HG03196 (cell line): Measurements from ENCODE around the gene SPATA6L.

Experiments
- ATAC-seq: cut with Tn5 transposase; IDR thresholded peaks from one replicate; pipeline ENCODE4 v1.9.1; 2021; ENCODE audit not compliant: unreplicated experiment

Gene SPATA6L, protein sequence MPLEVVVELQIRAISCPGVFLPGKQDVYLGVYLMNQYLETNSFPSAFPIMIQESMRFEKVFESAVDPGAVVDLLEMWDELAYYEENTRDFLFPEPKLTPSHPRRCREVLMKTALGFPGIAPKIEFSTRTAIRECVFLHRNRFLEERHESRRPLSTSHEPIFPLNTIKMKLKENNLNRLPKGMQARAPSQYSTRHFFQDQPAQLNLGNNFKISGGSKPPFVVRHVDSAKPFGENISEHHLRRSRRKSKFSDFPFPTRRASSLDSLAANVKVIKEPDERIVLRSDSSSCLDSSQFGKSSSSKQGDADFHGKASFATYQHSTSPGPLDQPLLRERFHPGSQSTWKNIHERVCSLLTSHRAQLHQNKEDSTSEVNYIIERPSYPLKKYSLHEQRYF

DNA sequence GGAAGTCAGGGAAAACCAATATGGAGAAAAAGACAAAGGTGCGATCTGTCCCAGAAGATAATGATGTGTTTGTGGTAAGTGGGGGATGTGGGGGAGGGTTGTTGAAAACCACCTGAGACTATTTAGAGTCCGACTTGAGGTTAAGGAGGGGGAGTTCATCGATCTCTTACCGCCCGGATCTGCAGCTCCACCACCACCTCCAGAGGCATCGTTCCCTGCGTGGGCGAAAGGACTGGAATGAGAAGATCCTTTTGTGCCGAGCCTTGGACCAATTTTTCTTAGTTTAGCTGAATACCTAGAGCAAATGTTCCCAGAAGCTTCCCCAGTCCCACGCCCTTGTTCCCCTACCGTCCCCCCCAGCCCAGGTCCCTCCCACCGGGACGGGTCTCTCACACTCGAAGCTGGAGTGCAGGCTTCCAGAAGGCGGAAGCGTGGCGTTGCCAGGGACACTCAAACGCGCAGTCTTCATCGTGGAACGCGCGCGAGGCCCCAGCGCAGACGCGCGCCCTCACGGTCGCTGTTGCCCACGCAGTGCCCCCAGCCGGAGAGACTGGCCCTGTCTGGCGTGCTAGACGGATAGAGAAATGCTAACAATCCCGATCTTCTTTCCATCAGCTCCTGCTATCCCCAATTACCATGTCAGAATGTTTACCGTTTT lies at the start of gene SPATA6L:
SPATA6L (minus strand) TSS at position 439 of the 658 bp plus-strand sequence; CDS start at position 209, 230 bp downstream.
- no peak for ATAC-seq

DNA sequence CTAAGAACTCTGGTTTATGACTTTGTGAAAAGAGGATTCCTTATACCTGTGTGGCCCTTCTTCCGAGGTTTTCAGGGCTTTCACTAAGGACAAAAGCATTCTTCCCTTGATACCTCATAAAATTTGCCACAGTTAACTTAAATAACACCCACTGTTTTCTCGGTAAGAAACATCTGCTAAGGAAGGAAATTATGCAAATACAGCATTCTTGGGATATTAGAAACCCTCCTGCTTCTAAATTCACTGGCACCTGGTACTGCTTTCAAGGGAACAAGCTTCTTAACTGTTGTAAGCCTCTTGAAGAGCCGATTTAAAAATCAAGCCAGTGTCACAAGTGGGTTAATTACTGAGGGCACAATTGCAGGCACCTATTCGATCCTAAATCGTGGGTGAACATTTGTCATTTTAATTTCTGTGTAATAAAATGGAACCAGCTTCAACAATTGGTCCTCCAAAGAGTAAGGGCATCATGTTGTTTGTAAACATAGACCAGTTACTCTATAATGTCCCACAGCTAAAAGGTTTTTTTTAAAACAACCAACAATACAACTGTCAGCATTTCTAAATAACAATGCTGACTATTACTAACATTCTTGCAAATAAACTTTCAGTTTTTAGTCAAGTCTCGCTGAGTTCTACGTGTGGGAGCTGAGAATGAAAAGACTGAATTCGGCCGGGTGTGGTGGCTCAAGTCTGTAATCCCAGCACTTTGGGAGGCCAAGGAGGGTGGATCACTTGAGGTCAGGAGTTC lies 48.2 kb upstream of the SPATA6L start:
- no peak for ATAC-seq

DNA sequence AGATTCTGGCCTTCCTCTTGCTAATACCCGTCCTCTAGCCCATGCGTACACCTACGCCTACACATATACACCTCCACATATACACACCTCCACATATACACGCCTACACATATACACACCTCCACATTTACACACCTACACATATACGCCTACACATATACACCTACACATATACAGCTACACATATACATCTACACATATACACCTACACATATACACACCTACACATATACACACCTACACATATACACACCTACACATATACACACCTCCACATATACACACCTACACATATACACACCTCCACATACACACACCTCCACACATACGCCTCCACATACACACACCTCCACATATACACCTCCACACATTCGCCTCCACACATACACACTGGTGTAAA lies 47.6 kb upstream of the SPATA6L start:
- no peak for ATAC-seq

DNA sequence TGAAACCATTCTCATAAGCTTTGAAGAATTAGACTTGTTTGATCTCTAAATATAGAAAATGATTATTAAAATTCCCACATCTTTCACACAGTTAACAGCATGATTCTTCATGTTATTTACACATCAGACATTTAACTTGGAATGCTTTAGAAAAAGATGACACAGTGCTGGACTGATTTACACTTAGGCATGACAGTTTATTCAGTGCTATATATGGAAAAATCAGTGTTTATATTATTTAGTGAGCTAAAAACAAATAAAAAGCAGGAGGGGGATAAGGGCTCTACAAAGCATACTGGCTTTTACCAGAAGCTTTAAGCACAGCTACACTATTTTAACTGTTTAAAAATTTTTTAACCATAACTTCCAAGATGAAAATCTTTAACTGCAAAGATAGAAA lies 43.1 kb upstream of the SPATA6L start:
- no peak for ATAC-seq

DNA sequence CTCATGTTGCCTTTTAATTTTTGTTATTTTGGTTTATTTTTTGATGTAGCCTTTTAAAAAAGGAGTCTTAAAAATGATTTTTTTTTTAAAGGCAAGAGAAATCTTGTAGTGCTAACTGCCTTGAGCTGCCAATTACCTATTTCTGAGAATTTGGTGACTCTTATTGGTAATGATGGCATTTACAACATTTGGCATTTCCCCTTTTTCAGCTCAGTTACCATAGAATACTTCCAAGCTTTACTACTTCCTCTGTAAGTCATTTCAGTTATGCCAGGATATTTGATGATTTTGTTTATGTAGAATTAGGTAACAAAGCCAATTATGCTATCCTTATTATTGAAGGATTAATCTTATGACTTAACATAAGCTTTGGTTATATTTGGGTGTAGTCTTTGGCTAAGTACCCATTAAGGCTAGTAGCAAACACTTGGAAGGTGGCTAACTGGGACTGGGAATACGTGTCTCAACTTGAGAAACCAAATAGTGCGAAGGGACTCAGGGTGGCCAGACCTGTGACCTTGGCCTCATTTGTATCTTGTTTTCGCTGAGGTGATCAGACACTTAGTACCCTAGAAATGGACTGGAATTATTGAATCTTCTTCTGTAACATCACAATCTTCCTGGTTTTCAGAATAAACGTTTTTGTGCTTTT lies 40.8 kb upstream of the SPATA6L start:
- ATAC-seq: no peak

DNA sequence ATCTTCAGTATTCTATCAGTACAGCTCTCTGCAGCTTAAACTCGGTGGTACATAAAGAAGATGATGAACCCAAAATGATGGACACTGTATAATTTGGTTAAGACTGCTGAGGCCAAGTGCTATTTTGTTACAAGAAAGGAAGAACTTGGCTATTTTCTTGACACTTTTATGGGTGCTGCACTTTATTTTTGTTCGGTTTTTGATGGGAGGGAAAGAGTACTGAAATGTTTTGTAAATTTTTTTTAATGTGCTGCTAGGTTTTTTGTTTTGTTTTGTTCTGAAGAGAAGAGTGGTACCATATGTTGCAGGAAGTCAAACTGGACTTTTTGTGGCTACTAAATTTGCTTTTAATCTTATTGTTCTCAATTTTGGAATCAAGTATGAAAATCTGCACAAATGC lies 39.7 kb upstream of the SPATA6L start:
- no peak for ATAC-seq

DNA sequence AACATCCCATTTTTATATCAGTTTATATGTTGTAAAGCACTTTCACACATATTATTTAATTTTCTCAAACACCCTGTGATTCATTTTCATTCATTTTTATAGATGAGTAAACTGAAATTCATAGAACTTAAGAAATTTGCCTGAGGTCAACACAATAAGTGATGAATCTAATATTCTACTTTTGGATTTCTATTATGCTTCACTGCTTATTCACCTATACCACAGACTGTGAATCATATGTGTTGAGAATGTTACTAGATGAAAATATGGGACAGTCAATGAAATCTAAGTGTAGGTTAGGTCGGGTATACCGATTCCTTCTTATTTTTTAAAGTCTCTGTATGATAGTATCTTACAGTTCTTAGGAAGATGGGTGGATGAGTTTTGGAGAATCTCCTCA lies 37.8 kb upstream of the SPATA6L start:
- ATAC-seq: no peak

DNA sequence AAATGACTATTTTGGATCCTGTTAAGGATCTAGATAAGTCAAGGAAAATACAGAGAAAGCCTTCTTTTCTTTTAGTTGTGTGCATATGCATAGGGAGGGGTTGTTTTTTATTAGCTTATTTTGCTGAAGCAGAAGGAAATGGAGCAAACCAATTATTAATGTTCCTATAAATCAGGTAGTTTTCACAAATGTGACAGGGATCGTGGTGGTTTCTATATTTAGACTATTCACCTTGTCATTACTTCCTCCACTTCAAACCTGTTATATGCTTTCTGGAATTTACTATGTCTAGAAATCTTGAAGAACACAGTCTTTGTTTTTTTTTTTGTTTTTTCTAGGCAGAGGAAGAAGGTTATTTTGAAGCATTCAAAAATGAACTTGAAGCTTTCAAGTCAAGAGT lies 35.2 kb upstream of the SPATA6L start:
- no peak for ATAC-seq

DNA sequence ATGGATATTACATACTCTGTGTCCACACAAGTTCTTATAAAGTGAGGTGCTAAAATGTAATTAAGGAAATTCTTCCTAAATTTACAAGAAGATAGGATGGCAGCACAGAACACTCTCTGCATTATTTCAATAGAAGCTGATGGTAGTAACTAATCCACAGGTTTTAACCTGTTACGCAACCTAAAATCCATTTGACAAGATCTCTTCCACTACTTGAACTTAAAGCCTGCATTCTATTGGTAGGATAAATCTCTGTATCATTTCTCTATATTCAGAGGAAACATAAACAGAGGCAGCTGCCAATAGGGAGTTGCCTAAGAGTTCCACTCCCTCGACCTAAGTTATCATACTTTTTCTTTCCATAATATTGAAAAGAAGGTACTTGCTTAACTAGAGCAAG lies 34.7 kb upstream of the SPATA6L start:
- ATAC-seq: no peak

DNA sequence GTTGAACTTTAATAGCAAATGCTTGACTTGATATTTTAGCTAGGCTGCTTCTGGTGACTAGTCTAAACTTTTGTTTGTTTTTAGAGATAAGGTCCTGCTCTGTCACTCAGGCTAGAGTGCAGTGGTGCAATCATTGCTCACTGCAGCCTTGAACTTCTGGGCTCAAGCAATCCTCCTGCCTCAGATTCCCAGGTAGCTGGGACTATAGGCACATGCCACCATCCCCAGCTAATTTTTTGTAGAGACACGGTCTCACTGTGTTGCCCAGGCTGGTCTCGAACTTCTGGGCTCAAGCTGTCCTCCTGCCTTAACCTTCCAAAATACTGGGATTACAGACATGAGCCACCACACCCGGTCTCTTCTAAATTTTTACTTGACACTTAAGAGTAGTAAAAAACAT lies 33.8 kb upstream of the SPATA6L start:
- no peak for ATAC-seq

DNA sequence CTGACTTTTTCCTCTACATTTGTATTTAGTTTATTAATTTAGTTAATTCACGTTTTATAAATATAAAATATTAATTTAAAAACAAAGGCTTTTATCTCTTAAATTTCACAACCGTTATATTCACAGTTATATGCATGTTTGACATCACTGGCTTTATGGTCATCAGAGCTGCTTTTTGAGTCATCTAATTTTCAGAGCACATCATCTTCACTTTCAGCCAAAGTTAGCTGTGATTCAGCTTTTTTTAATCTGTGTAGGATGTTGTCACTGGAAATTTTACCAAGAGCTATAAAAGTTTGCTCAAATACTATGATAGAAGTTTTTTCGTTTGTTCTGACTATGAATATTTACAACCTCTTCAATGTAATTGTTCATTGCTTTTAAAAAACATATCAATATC lies 25.5 kb upstream of the SPATA6L start:
- no peak for ATAC-seq

DNA sequence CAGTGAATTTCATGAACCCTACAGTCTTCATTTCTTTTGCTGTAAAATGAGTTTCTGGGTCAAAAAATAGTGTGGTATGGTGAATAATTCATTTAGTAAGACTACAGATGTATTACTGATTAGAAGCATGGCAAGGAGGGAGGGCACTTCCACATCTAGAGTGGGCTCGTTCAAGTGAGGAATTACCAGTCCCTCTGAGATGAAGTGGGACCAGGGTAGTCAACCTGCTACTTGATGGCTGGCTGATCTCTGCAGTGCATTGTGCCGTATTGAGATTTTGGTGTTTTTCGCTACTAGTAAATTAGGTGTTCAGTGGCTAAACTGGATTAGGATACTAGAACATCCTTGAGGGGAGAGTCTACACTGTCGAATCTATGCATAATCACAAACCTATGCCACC lies 23.9 kb upstream of the SPATA6L start:
- peak; percentile 73 for ATAC-seq

DNA sequence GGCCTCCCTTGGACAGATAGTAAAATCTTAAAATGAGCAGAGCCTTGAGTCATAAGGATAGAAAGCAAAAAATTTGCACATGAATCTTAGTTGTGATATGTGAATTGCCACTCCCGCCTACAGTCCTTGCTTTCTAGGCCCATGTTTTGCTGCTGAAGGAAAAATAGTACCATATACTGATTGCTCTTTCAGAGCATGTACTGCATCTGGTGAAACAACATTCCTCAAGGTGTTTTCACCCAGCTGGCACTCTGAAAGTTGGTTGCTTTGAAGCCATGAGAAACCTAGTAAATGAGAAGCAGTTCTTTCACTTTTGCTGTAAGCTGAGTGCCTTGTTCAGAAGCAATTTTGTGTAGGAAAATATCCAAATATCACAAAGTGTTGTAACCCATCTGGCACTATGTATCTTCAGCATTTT lies 23.4 kb upstream of the SPATA6L start:
- peak; percentile 49 for ATAC-seq

DNA sequence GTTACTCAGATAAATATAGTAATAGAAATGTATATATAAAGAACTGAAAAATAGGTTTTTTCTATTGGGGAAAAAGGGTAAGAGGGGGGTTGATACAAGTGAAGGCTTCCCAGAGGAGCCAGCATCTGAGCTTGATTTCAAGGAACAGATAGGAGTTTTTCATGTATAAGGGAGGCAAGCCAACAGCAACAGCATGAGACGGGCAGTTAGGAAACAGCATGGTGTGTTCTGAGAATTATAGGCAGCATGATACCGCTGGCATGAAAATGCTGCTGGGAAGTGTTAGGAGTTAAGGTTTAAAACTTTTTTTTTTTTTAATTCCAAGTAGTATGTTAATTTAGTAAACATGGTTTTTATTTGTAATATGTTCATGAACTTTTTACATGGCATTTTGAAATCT lies 22.7 kb upstream of the SPATA6L start:
- ATAC-seq: no peak

DNA sequence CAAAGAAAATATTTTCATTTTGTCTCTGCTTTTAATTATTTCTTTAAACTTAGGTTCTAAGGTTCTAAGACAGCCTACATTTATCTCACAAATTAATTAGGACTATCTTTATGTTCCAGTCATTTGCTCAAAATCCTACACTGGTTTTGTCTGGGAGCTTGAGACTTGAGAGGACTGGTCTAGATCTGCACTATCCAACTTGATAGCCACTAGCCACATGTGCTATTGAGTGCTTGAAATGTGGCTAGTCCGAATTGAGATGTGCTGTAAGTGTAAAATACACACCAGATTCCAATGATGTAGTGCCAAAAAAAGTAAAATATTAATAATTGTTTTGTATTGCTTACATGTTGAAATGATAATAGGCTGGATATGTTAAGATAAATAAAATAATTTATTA lies 20.3 kb upstream of the SPATA6L start:
- no peak for ATAC-seq

DNA sequence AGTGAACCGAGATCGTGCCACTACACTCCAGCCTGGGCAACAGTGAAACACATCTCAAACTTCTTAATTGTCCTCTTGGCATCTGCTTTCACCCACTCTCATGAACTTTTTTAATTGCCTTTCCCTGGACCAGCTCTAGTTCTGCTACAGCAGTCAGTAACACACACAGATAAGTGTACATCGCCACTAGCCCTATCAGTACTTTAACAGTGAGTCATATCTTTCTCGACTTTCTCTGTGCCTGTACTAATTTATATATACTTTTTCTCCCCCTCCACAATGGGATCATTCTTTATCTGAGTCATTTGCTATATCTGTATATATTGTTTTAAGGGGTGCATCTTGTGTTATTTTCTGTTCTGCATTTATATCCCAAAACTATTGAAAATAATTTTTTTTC lies 19.8 kb upstream of the SPATA6L start:
- ATAC-seq: no peak

DNA sequence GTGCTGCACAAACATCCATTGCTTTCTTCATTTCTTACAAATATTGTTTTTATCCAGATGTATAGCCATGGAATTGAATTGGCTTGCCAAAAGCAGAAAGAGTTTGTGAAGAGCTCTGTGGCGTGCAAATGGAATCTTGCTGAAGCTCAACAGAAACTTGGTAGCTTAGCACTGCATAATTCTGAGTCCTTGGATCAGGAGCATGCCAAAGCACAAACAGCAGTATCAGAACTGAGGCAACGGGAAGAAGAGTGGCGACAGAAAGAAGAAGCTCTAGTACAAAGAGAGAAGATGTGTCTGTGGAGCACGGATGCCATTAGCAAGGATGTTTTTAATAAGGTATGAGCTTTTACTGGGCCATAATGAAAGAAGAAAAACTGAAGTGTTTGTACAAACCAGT lies 18.5 kb upstream of the SPATA6L start:
- no peak for ATAC-seq

DNA sequence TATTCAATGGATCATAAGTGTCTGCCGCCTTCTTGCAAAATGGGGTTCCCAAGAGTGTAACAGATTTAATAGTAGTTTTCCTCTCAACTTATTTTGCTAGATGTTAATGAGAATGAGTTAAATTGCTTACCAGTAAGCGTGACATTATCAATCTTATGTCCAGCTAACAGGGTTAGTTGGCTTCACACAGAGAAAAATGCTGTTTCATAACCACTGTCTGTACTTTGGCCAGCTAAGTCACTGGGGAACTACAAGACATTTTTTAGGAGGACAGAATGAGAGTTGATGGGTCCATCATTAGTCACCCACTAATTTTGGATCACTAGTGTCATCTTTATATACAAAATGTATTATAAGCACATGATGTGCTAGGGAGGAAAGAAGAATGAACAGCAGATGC lies 14.5 kb upstream of the SPATA6L start:
- no peak for ATAC-seq

DNA sequence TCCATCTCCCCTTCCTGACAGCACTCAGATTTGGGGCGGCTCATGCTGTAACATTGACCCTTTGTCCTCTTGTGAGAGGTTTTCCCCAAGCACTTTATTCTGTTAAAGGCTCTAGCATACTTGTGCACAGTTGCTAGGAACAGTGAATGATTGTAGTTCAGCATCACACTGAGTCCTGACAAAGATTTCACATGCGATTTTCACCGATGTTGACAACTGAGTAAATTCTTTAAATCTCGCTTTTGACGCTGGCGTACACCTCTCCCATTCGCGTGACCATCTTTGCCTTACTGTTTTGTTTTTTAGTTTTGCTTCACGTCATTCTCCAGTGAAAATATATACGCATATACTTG lies 13.9 kb upstream of the SPATA6L start:
- ATAC-seq: no peak

DNA sequence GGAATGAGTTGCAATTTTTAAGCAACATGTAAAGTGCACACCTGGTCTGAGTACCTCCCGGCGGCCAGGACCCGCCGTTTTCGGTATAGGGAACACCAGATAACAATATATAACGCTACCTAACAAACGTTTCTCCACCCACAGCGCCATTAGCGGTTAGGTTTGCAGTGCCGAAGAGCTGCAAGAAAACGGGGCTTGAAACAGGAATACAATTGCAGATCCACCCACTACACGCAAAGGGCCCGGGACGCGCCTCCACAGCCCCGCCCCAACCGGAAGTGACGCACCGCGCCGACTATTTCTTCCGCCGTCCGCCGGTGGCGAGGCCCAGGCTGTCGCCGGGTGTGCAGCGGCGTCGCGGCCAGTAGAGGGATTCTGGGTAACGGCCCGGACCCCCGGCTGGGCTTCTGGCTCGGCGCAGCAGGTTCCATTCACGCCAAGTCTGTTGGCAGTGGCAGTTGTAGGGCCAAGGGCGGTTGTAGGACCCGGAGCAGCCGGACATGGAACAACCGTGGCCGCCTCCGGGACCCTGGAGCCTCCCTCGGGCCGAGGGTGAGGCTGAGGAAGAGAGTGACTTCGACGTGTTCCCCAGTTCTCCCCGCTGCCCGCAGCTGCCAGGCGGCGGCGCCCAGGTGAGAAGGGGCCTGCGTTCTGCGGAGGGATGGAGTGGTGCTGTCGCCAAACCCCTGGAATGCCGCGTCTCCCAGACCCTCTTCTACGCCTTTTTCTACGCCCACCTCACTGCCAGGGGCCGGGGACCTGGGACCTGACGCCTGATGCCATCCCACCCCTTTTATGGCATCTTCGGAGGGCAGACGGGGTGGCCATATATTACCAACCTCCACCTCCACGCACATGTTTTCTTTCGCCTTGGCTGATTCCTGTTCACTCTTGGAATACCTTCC lies 13.2 kb upstream of the SPATA6L start, which contains the start of gene CDC37L1:
CDC37L1 (plus strand) TSS at position 302 of the 905 bp plus-strand sequence; CDS start at position 501, 199 bp downstream.
- ATAC-seq: peak; percentile 98
